HG03439 (cell line): ENCODE measurements around the gene ZNF532.
A peak's percentile ranks its signal among the peaks of the same experiment; 100 is the strongest.

Experiments
- ATAC-seq: cut with Tn5 transposase; IDR thresholded peaks from one replicate; pipeline ENCODE4 v1.9.1; 2021; ENCODE audit warnings: mild to moderate bottlenecking, moderate library complexity; ENCODE audit not compliant: unreplicated experiment

ZNF532 gene

DNA sequence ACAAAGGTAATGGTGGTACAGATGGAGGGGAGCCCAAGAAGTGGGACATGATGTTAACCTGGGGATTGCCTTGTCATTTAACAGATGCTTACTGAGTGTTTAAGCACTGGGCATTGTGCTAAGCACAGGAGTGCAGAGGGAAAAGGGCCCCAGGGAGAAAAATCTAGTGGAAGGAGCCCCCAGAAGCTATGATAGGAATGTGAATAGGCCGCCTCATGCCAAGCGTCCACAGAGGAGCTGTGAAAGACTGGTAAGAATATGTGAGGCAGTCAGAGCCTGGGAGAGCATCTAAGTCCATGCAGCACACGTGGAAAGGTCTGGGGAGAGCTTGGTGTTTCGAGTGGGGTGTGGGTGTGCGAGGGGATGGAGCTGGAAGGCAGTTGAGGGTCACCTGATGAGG is 5.5 kb downstream of the ZNF532 start:
- ATAC-seq = no peak

DNA sequence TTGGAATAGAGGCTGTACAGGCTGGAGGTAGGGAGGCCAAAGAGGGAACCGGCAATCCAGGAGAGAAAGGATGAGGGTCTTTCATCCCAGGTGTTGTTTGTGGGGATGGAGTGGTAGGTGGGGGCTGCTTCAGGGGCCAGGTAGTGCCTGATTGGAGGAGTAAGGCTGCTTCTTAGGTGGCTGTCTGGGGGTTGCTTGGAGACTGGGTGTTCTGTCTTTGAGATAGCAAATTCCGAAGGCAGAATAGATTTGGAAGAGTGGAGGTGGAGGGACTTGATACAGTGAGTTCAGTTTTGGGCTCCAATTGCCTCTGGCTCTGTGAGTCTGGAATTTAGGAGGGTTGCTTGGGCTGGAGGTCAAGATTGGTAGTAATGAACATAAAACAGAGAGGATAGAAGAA is 5.9 kb downstream of the ZNF532 start:
- ATAC-seq = no peak

DNA sequence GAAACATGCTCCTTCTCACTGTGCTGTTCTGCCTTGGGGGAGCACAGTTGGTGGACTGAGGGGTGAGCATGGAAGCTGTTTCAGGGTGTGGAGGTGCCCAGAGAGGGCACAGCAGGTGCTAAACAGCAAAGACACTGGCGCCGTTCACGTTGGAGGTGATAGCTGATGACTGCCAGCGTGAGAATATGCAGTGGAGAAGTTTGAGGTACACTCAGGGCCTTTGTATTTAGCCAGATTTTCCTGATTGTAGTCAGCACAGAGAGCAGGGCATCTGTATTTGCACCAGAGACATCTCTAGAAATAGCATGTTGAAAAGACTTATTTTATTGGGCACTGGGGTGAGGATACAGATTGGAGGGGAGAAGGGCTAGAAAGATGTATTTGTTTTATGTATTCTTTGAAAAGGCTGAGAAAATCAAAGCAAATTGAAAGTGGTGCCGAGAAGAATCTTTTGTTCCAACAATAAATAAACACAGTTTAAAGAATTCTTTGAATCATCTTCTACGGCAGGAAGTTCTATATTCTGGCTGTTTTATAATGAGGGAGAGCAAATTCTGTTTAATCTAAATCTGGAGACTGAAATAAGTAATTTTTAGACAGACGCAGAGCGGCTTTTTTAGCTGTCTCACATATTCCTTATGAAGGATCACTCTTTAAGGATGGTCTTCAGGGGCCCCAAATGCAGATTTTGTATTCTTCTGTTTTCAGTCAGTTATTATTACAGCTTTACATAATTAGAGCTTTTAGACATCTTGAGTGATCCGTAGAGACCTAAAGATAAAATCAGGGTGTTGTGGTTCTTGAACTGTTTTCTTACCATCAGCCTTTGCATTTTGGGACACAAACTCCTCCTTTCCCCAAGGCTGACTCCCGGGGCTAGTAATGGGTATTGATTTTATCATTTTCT is 7.1 kb downstream of the ZNF532 start:
- no peak for ATAC-seq

DNA sequence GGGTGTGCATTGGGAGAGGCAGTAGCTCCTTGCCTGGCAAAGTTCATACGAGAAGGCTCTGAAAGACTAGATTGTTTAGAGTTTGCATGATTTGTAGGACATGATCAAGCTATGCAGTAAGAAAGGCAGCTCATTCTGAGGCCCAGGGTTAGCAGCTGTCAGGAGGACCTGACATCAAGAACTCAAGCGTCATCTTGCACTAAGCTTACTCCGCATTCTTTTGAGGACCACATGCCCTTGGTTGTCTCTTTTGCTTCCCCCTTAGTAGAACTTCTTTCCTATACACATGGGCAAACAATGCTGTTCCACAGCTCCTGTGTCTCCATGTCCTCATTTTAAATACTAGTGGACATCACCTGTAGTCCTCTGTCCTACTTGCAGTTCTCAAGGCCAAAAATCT is 14.0 kb downstream of the ZNF532 start:
- no peak for ATAC-seq

DNA sequence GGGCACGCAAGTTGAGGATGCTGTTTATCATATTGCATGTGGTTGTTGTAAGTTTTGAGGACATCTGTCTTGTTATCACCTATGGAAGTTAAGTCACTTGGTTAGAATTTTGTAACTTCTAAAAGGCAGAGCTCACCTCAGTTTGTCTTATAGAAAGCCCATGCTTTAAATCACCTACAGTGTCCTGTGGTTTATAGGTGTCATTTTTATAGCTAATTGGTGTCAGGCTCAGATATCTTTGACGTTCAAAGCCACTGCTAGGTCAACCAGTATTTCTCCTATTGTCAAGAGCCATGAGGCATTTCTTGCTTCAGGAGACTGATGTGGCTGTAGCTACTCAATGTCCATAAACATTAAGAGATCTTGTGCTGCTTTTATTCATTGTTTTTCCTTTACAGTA is 16.8 kb downstream of the ZNF532 start:
- ATAC-seq = no peak

DNA sequence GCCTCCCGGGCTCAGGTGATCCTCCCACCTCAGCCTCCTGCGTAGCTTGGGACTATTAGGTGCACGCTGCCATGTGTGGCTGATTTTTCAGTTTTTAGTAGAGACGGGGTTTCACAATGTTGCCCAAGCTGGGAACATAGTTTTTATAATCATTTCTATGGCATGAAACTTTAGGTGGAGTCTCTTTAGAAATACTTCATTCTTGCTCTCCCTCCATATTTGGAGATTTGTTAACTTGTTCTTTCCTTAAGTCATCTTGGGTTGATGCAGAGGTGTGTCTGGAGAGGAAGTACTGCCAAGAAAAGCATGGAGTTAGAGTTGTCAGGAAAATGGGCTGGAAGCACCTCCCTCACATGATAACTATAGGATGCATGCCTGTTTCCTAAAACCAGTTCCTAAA is 17.4 kb downstream of the ZNF532 start:
- no peak for ATAC-seq

DNA sequence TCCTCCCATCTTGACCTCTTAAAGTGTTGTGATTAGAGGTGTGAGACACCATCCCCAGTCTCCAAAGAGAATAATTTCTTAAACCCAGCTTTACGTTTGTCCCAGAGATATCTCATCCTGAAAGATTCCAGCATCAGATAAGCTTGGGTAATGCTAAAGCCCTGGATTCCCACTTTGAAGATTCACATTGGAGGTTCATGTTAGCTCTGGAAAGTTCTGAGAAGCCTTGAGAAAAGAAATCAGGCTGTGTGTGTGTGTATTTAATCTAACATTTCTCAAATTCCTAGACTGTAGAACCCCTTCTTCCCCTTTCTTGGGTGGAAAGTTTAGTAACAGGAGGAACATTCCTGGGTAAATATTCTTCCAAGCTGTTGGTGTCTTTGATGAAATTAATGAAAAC is 18.0 kb downstream of the ZNF532 start:
- ATAC-seq = no peak

DNA sequence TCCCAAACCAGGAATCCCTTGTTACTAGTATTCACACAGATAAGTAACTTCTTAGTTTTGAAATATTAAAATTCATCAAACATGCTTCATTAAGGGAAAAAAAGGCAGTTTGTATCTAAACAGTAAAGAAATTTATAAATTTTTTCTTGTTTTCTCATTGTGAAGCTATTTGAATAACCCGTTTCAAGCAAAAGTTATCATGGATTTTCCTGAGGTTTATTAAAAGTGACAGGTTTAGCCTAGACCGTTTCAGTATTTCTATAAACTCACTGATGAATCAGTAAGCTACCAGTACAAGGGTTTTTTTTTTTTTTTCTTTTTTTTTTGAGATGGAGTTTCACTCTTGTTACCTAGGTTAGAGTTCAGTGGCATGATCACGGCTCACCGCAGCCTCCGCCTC is 20.0 kb downstream of the ZNF532 start:
- no peak for ATAC-seq

DNA sequence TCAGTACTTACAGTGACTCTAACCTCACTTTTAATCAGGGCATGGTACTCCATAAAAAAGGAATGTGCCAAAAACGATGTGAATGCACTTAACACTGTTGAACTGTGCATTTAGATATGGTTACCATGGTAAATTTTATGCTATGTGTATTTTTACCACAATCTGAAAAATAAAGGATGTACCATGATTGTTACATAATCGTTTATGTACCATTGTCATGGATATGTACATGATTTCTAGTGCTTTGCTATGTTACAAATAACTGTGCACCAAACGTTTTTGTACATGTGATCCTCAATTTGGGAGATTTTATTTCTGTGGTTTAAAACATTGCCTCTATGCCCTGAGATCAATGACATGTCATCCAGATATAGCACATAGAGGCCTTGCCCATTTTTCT is 21.8 kb downstream of the ZNF532 start:
- ATAC-seq = no peak

DNA sequence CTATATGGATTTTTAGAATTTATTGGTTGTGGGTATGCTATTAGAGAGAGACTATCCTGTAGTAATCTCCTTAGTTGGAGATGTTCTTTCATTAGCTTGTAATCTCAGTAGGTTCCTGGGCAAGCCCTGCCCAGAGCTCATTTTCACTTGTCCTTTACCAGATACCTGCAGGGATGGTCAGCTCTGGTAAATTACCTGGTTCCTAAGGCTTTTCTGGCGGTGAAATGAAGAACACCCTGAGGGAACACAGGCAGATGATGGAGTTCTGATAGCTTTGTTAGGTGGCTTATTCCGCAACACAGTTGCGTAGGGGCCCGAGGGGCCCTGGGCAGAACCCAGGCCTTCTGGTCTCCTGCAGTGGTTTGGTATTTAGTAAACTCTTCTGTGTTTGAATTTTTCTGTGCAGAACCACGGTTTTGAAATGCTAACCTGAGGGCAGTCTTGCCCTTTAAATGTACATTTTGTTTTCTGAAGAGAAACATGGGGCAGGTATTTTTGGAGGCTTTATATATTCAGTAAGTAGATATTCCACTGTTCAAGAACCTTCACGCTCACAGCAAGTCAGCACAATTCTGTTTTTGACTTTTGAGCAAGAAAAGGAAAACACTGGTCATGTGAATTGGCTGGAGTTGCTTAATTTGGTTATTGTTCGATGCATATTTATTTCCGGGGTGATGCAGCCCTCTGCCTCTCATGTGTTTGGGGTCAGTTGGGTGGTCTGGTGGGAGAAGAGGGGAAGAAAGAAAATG is 22.4 kb downstream of the ZNF532 start:
- no peak for ATAC-seq

DNA sequence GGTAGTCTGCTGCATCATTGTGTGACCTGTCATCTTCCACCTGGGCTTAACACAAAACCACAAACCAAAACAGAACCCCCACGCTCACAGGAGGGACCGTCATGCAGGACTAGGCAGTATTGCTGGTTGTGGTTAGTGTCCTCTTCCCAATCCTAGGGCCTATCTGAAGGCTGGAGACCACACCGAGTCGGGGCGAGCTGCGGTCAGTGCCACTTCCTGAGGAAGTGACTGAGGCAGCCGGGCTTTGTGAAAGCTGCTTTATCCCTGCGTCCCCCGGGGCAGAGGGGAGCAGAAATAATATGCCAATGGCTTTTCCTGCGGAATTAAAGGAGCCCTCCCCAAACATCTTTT is 22.9 kb downstream of the ZNF532 start:
- peak; percentile 53 for ATAC-seq

DNA sequence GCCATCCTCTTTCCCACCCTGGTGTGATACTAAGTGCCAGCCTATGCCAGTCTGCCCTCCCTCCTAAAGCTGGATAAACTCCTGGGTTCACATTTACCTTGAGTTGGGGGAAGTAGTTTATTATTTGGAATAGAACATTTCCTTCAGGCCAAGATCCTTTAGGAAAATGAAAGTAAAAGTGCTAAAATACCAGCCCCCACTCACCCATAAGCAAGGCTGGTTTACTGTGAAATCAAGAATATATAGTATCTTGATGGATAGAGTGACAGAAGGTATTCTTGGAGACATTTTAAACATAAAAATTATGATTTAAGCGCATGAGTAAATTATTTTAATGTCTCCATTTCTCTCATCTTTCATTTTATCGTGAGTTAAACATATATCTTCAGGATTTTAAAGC is 27.1 kb downstream of the ZNF532 start:
- ATAC-seq = no peak

DNA sequence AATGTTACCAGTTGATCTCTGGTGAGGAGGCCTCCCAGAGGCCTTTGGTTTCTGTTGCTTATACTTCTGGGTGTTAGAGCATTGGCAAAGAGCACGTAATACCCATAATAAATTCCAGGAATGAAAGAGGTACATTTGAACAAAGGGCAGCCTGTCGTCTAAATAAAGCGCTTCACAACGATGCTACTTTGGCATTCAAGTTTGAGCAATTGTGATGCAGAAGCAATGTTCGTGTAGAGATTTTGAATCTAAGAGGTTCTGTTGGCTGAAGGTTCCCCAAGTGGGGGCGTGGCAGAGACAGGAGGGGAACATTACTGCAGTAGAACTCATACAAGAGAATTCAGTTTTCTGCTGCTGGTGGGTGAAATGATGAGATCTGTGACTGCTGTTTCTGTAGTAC is 27.8 kb downstream of the ZNF532 start:
- ATAC-seq = no peak

DNA sequence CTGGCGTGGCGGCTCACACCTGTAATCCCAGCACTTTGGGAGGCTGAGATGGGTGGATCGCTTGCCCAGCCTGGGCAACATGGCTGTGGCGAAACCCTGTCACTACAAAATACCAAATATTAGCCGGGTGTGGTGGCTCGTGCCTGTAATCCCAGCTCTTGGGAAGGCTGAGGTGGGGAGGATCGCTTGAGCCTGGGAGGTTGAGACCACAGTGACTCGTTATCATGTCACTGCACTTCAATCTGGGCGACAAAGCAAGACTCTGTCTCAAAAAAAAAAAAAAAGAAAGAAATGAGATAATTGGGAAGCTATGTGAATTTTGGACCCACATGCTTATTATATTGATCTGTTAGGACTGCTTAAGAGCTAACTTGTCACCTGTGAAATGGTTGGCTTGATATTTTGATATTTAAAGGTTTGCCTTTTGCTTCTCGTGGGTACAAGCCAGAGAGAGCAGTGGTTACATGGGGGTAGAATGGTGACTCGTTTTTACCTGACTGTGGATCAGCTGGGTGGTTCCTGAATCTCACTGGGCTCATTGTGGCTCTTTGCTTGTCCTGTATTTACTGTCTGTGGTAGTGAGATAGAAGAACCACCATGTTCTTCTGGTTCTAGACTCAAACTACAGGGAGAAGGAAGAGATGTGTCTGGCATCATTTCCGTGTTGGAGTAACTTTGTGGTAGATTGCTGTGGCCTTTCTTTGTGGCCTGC is 28.9 kb downstream of the ZNF532 start:
- ATAC-seq = no peak

DNA sequence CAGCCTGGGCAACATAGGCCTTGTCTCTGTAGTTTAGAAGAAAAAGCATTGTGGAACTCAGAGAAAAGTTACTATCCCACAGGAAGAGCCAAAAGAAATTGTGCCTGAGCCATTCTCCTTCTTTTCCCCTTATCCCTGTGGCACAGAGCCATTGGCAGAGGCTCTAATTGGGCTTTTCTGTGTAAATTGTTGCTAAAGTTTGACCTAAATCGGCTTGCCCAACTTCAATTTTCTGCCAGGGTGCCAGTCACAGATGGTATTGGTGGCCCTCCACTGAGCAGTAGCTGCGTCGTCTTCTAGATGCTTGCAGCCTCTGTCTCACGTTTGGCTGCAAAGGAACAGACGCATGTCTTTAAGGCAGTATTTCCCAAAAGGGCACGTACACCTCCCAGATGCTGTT is 30.3 kb downstream of the ZNF532 start:
- no peak for ATAC-seq

DNA sequence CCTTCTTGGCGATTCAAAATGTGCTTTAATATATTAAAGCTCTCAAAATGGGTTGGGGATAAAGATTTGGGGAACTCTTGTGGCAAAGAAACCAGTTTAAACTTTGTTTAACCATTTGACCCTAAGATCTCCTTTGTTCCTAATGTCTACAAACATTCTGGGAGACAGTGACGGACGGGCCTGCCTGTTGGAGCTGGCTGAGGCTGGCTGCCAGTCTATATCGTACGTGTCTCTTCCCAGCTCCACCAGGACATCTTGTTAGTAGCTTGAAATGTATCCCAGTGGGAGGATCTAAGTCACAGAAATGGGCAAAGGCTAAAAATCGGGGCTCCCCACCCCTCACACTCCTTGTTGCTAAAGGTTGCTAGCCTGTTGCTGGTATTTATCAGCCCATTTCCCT is 30.7 kb downstream of the ZNF532 start:
- ATAC-seq = no peak

DNA sequence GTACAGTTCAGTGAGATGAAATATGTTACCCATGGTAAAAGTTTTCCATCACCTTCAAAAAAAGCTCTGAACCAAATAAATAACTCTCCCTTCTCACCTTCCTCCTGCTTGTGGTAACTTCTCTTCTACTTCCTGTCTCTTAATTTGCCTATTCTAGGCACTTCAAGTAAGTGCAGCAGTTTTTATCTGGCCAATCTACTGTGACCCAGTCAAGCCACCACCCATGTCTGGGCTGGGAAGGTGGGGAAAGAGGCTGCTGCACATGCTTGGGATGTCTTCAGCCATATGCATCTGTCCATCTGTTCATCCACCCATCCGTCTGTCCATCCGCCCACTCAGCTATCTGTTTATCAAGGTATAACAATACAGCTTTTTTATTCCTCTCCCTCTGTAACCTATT is 31.6 kb downstream of the ZNF532 start:
- peak; percentile 59 for ATAC-seq

DNA sequence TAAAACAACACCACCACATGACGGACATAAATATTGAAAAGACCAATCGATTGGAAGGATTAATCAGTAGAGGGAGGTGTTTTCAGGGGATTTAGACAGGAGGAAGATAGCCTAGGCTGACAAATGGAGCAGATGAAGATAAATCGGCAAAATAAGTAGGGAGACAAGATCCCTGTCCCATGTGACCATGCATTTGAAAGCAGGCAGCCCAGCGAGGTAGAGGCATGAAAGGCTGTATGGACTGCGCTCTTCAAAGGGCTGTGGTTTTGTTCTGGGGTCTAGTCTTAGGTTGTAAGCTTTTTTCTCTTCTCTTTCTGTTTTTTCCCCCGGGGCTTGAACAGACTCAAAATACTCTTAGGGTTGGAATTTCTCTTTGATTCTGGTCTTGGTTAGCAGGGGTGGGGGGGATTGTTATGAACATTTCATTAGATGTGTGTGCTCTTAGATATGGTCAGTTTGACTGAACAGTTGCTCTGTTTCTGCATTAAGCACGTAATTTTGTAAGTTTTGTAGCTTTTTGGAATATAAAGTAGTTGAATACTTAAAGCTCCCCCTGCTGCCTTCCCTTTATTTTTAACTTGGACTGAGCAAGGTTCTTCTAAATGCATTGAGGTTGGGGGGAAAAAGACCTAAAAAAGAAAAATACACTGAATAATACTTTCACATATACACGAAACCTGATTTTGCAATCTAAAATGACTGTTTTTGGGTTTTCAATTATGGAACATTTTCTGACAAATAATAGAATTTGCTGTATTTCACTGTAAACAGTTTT is 32.2 kb downstream of the ZNF532 start:
- ATAC-seq = peak; percentile 12

DNA sequence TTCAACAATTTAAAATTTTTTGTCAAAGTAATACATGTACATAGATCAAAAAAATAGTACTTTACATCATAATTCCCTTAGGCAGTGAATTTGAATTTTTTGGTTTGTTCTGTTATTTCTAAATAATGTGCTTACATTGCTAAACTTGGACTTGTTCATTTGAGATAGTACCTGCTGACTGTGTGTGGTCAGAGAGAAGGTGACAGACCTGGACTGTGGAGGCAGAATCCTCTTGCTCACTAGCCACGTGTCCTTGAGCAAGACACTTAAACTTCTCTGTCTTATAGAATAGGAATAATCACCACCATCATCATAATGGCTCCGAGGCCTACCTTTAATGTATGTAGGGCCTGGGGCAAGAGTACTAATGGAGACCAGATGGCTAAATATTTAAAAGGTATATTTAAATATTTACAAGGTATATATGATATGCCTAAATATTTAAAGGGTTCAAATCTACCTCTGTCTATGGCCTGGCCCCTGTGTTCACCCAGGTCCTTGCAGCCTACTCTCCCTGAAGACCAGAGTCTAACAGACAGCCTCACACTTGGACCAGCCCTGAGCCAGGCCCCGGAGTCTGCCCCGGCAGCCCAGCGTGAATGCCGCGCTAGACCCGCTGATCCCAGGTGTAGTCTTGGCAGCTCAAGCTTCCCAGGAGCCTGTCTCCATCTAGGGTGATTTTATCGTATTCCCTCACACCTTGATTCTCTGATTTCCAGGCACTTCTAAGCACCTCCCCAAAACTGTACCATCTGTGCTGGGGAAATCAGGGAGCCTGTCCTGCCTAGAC is 33.5 kb downstream of the ZNF532 start:
- ATAC-seq = no peak

DNA sequence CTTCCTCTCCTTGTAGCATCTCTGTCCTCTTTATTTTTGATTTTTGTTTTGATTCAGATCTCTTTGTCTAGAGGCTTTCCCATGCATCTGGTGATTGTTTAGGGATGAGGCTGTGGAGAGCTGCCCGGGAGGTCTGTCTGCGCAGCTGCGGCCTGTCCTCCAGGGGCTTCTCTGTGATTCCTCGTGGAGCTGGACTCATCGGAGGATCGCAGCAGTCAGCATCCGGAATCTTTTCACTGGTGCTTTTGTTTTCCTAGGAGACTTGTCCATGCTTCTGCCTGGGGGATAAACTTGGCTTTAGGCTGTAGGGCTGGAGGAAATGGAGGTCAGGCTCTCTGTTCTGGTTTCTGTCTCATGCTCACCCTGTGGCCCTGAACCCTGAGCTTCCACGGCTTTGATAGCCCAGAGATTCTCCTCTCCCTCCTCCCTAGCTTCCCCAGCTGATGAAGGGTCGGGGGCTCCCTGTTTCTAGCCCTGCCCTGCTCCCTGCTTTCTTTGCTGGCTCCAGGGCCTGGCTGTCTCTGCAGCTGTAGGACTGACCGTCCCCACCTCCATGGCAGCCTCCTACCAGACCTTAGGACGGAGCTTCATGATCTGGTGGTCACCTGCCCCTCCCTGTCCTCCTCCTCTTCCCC is 35.5 kb downstream of the ZNF532 start:
- ATAC-seq = no peak
